IMR-90 (cell line): ENCODE results near the gene KCNMA1. TPM values are rescaled to one million over a fixed set of nuclear protein-coding genes. Genes with fewer than 3 reads are reported as not detected.

Experiments used
- ATAC-seq: fragments of 200-7000 bp; cut with Tn5 transposase; 2 replicates; pipeline ENCODE4 v1.9.1; 2020; ENCODE audit warnings: low read depth, mild to moderate bottlenecking, moderate library complexity
- BruUV-seq: library from RNA; stranded (reverse); fragments of 400-500 nt; replicated peaks from 2 replicates; lab custom pipeline; 2021; lab: Mats Ljungman, UMichigan
- CTCF ChIA-PET: fragments of 300-600 bp; formaldehyde crosslinking; extraction: SDS; loops from one replicate; lab custom pipeline; 2021; ENCODE audit warnings: antibody characterized with exemption; lab: Yijun Ruan, JAX
- POLR2A ChIA-PET: fragments of 300-600 bp; sonication (Branson Sonifier 250); formaldehyde crosslinking; loops from one replicate; lab custom pipeline; 2022; ENCODE audit warnings: antibody characterized with exemption; ENCODE audit not compliant: unreplicated experiment; lab: Charles Lee
- DNase-seq: peaks from one replicate; pipeline ENCODE4 v3.0.0; 2013
- H2AFZ ChIP-seq: replicated peaks from 2 replicates; pipeline ENCODE3; 2013; ENCODE audit warnings: low read length, mild to moderate bottlenecking; ENCODE audit not compliant: poor library complexity
- H2AK5ac ChIP-seq: 2 replicates; pipeline ENCODE4 v1.6.1; 2013; ENCODE audit warnings: low read depth, low read length, inconsistent platforms
- H2AK9ac ChIP-seq: replicated peaks from 2 replicates; pipeline ENCODE3; 2013; ENCODE audit warnings: mild to moderate bottlenecking, low read depth, low read length, moderate library complexity; ENCODE audit not compliant: poor library complexity
- H2BK120ac ChIP-seq: 2 replicates; pipeline ENCODE4 v1.6.1; 2013; ENCODE audit warnings: low read depth, low read length, inconsistent platforms
- H2BK15ac ChIP-seq: 3 replicates; pipeline ENCODE4 v1.6.1; 2013; ENCODE audit warnings: low read depth, low read length, inconsistent platforms
- H2BK20ac ChIP-seq: 2 replicates; pipeline ENCODE4 v1.6.1; 2013; ENCODE audit warnings: low read depth, mild to moderate bottlenecking, inconsistent platforms, low read length, moderate library complexity
- H2BK5ac ChIP-seq: 2 replicates; pipeline ENCODE4 v1.6.1; 2013; ENCODE audit warnings: mild to moderate bottlenecking, low read depth, low read length, inconsistent platforms; ENCODE audit not compliant: poor library complexity, severe bottlenecking
- H3K14ac ChIP-seq: replicated peaks from 2 replicates; pipeline ENCODE4 v1.6.1; 2013; ENCODE audit warnings: low read depth, low read length, inconsistent platforms
- H3K18ac ChIP-seq: 2 replicates; pipeline ENCODE4 v1.6.1; 2013; ENCODE audit warnings: low read depth, low read length, control low read depth
- H3K23ac ChIP-seq: 2 replicates; pipeline ENCODE4 v1.6.1; 2013; ENCODE audit warnings: low read depth, low read length, inconsistent platforms
- H3K27ac ChIP-seq: 2 replicates; pipeline ENCODE4 v1.5.1; 2013; ENCODE audit warnings: mild to moderate bottlenecking, control low read depth, low read length; ENCODE audit not compliant: insufficient read depth
- H3K27me3 ChIP-seq: 2 replicates; pipeline ENCODE4 v1.6.1; 2013; ENCODE audit warnings: low read length; ENCODE audit not compliant: control insufficient read depth, insufficient read depth
- H3K36me3 ChIP-seq: 2 replicates; pipeline ENCODE4 v1.6.1; 2013; ENCODE audit warnings: low read length, mixed read lengths; ENCODE audit not compliant: control insufficient read depth, insufficient read depth
- H3K4ac ChIP-seq: 2 replicates; pipeline ENCODE4 v1.6.1; 2013; ENCODE audit warnings: low read depth, low read length, inconsistent platforms
- H3K4me1 ChIP-seq: 2 replicates; pipeline ENCODE4 v1.6.1; 2013; ENCODE audit warnings: low read length, mixed read lengths; ENCODE audit not compliant: control insufficient read depth, insufficient read depth
- H3K4me2 ChIP-seq: 2 replicates; pipeline ENCODE4 v1.6.1; 2013; ENCODE audit warnings: low read depth, mild to moderate bottlenecking, control low read depth, low read length, moderate library complexity
- H3K4me3 ChIP-seq: 2 replicates; pipeline ENCODE4 v1.5.1; 2013; ENCODE audit warnings: low read depth, mild to moderate bottlenecking, control low read depth, low read length, moderate library complexity; ENCODE audit not compliant: insufficient read depth
- H3K56ac ChIP-seq: 2 replicates; pipeline ENCODE4 v1.6.1; 2013; ENCODE audit warnings: low read length, inconsistent platforms; ENCODE audit not compliant: insufficient read depth; ENCODE audit errors: extremely low read depth
- H3K79me1 ChIP-seq, 2 experiments: 2 replicates each; pipeline ENCODE4 v1.6.1; 2013; ENCODE audit warnings: low read length in 2 of 2, inconsistent platforms in 1 of 2, low read depth in 1 of 2
- H3K9ac ChIP-seq: 2 replicates; pipeline ENCODE4 v1.6.1; 2013; ENCODE audit warnings: low read depth, low read length, control low read depth
- H3K9me1 ChIP-seq: 2 replicates; pipeline ENCODE4 v1.6.1; 2013; ENCODE audit warnings: low read length, inconsistent platforms; ENCODE audit not compliant: insufficient read depth
- H3K9me3 ChIP-seq: 2 replicates; pipeline ENCODE4 v1.6.1; 2013; ENCODE audit warnings: low read length; ENCODE audit not compliant: control insufficient read depth, insufficient read depth
- H4K20me1 ChIP-seq: 2 replicates; pipeline ENCODE4 v1.6.1; 2013; ENCODE audit warnings: low read length, inconsistent platforms; ENCODE audit not compliant: insufficient read depth
- H4K5ac ChIP-seq: 2 replicates; pipeline ENCODE4 v1.6.1; 2013; ENCODE audit warnings: mild to moderate bottlenecking, low read depth, low read length, control low read depth
- H4K8ac ChIP-seq, 2 experiments: 2 replicates each; pipeline ENCODE4 v1.6.1; 2013; ENCODE audit warnings: low read depth in 2 of 2, low read length in 2 of 2, control low read depth in 1 of 2, inconsistent platforms in 1 of 2
- H4K91ac ChIP-seq: 2 replicates; pipeline ENCODE4 v1.6.1; 2013; ENCODE audit warnings: low read depth, low read length, inconsistent platforms; ENCODE audit not compliant: insufficient read depth
- BHLHE40 ChIP-seq: fragments of 150-350 bp; IDR thresholded peaks from 2 replicates; pipeline ENCODE4 v1.6.1; 2016; ENCODE audit warnings: mild to moderate bottlenecking, low read depth, low read length
- CEBPB ChIP-seq: IDR thresholded peaks from 2 replicates; pipeline ENCODE4 v1.6.1; 2012; ENCODE audit warnings: low read depth, low read length, improper control_type of control experiment
- CTCF ChIP-seq: conservative IDR thresholded peaks from 2 replicates; pipeline ENCODE4 v1.5.1; 2012; ENCODE audit warnings: mild to moderate bottlenecking, low read depth, low read length, improper control_type of control experiment
- ELK1 ChIP-seq: fragments of 150-350 bp; IDR thresholded peaks from 2 replicates; pipeline ENCODE4 v1.6.1; 2016; ENCODE audit warnings: low read depth, mild to moderate bottlenecking, low read length, moderate library complexity, borderline replicate concordance
- FOS ChIP-seq: fragments of 150-350 bp; IDR thresholded peaks from 2 replicates; pipeline ENCODE4 v1.6.1; 2016; ENCODE audit warnings: low read depth, low read length
- MAFK ChIP-seq: IDR thresholded peaks from 2 replicates; pipeline ENCODE4 v1.6.1; 2012; ENCODE audit warnings: low read depth, low read length, improper control_type of control experiment
- MAZ ChIP-seq: IDR thresholded peaks from 2 replicates; pipeline ENCODE4 v1.6.1; 2012; ENCODE audit warnings: low read depth, mild to moderate bottlenecking, low read length, improper control_type of control experiment, moderate library complexity, borderline replicate concordance
- MXI1 ChIP-seq: IDR thresholded peaks from 2 replicates; pipeline ENCODE4 v1.6.1; 2012; ENCODE audit warnings: low read depth, mild to moderate bottlenecking, low read length, moderate library complexity, borderline replicate concordance
- NFE2L2 ChIP-seq: fragments of 150-350 bp; IDR thresholded peaks from 2 replicates; pipeline ENCODE4 v1.6.1; 2016; ENCODE audit warnings: low read depth, mild to moderate bottlenecking, low read length
- POLR2A ChIP-seq: IDR thresholded peaks from 2 replicates; pipeline ENCODE4 v1.6.1; 2012; ENCODE audit warnings: mild to moderate bottlenecking, low read depth, low read length
- RAD21 ChIP-seq: IDR thresholded peaks from 2 replicates; pipeline ENCODE4 v1.6.1; 2012; ENCODE audit warnings: low read length, improper control_type of control experiment
- RCOR1 ChIP-seq: IDR thresholded peaks from 2 replicates; pipeline ENCODE4 v1.6.1; 2012; ENCODE audit warnings: mild to moderate bottlenecking, low read length, improper control_type of control experiment; ENCODE audit not compliant: insufficient replicate concordance
- RFX5 ChIP-seq: IDR thresholded peaks from 2 replicates; pipeline ENCODE4 v1.8.0; 2012; ENCODE audit warnings: low read depth, mild to moderate bottlenecking, low read length, moderate library complexity
- SMC3 ChIP-seq: fragments of 150-350 bp; IDR thresholded peaks from 2 replicates; pipeline ENCODE4 v1.6.1; 2016; ENCODE audit warnings: low read depth, mild to moderate bottlenecking, antibody characterized with exemption, low read length, moderate library complexity
- USF2 ChIP-seq: fragments of 150-350 bp; IDR thresholded peaks from 2 replicates; pipeline ENCODE4 v1.6.1; 2017; ENCODE audit warnings: mild to moderate bottlenecking, antibody characterized with exemption, low read length, low read depth
- WGBS, 2 experiments: methylation state at CpG; one replicate each; pipeline versions ENCODE4 v1.1.5 to v1.1.7; 2013; ENCODE audit warnings: missing lambda C conversion rate in 2 of 2; ENCODE audit not compliant: insufficient read length in 1 of 2; ENCODE audit errors: extremely low coverage in 2 of 2; 5-methylcytosine and 5-hydroxymethylcytosine counted together
- dilution Hi-C: fragments of 300-500 bp; cut with HindIII; formaldehyde crosslinking; loops from one replicate; pipeline ENCODE4 v1.14.3; 2018; ENCODE audit warnings: low sequenced_read_pairs; ENCODE audit not compliant: unreplicated experiment
- in situ Hi-C: fragments of 300-500 bp; cut with MboI; formaldehyde crosslinking; loops from 3 replicates; pipeline ENCODE4 v1.14.3; 2019; ENCODE audit warnings: low sequenced_read_pairs, inconsistent platforms, mixed read lengths
- intact Hi-C: fragments of 100-400 bp; cut with micrococcal nuclease; formaldehyde crosslinking; loops from 2 replicates; pipeline ENCODE4 v1.10.0; 2022
- polyA plus RNA-seq, 3 experiments: library from polyadenylated mRNA; depleted of rRNA; stranded (reverse); fragments of >200 nt; gene quantifications; 2 replicates each; pipeline ENCODE4 v1.2.3, GENCODE V29; 2012; ENCODE audit warnings: low replicate concordance in 1 of 3
- total RNA-seq: library from RNA; depleted of rRNA; stranded (reverse); fragments of >200 nt; gene quantifications from 2 replicates; pipeline ENCODE4 v1.2.3, GENCODE V29; 2012

Gene KCNMA1
- total and polyA plus RNA-seq, 2 of the 4 experiments (the other 2 are of a cell fraction): 25.6 to 29.6 TPM

GRCh38 chr10:77631241-77631640, 6.4 kb downstream of the KCNMA1 start:
- peaks cover 7% of the 10 kb centered on the region for H3K4me1 ChIP-seq
- in situ Hi-C loops: no loop called here

More at GRCh38 chr10:77631241-77631640, 6.4 kb downstream of the KCNMA1 start:
- no peak overlapping the region for H2AK9ac ChIP-seq
- dilution Hi-C loops: no loop called here
- H3K4me2 ChIP-seq: no peak overlapping the region
- ATAC-seq: no peak
- peaks cover 6% of the 10 kb centered on the region; the same call in 1 of the 2 replicates for H3K9me1 ChIP-seq
- H4K91ac ChIP-seq: no peak overlapping the region
- no peak overlapping the region for H3K27ac ChIP-seq
- no peak overlapping the region for H2BK5ac ChIP-seq
- DNase-seq: no peak
- WGBS, 2 experiments: 93% methylated on average over 3 of the region's 7 CpGs; no CpG with 5 or more reads in 1 of the 2 experiments
- H3K9ac ChIP-seq: no peak overlapping the region
- H3K9me3 ChIP-seq: no peaks in the 10 kb centered on the region
- peaks cover 2% of the 10 kb centered on the region; the same call in 1 of the 2 replicates for H3K27me3 ChIP-seq
- no peak overlapping the region for H3K14ac ChIP-seq
- no peak overlapping the region for H4K5ac ChIP-seq
- no peak overlapping the region for H2AFZ ChIP-seq
- H3K79me1 ChIP-seq: peaks cover 0 to 48% of the 10 kb centered on the region in 2 experiments; a peak in 3 of 4 replicates
- no peak overlapping the region for H3K18ac ChIP-seq
- no TSS peak for BruUV-seq
- TF ChIP-seq RCOR1 (no peak), FOS (no peak), POLR2A (no peak), NFE2L2 (no peak), RAD21 (no peak), ELK1 (no peak), RFX5 (no peak), SMC3 (no peak), MAZ (no peak), CEBPB (no peak), USF2 (no peak), BHLHE40 (no peak), MXI1 (no peak), CTCF (no peak), MAFK (no peak)
- no peak overlapping the region for H2BK120ac ChIP-seq
- no peaks in the 10 kb centered on the region for H3K36me3 ChIP-seq
- POLR2A ChIA-PET: no interaction called here
- H3K4me3 ChIP-seq: no peak overlapping the region
- H2BK15ac ChIP-seq: no peak overlapping the region
- H3K4ac ChIP-seq: no peak overlapping the region; the same call in 1 of the 2 replicates
- CTCF ChIA-PET: no interaction called here
- H3K56ac ChIP-seq: no peak overlapping the region
- H2BK20ac ChIP-seq: no peak overlapping the region
- intact Hi-C loops: no loop called here
- H4K20me1 ChIP-seq: no peaks in the 10 kb centered on the region
- no peak overlapping the region; the same call in 1 of the 2 replicates for H3K23ac ChIP-seq
- no peak overlapping the region for H4K8ac ChIP-seq
- H2AK5ac ChIP-seq: no peak overlapping the region
